ENCODE measurements around the gene VAMP7. TPM values are rescaled to one million over a fixed set of nuclear protein-coding genes. Genes with fewer than 3 reads are reported as not detected.

The VAMP7 gene
- total and polyA plus RNA-seq, 10 of the 15 experiments (the other 5 are each of a cell fraction or from before 2014, with no cell fraction given), result 15.1 to 52.4 (median 35.8) TPM

GRCh38 chrX:155889328-155889727 lies 8.2 kb downstream of the VAMP7 start:
- in situ Hi-C loops (cut with MboI) (no loop called here), intact Hi-C loops (cut with micrococcal nuclease; ENCODE audit: unreplicated experiment) (no loop called here)
- DNase-seq (ENCODE audit: low read depth, low spot score), result no peak
- Histone ChIP-seq H3K9me3 (replicated peaks; ENCODE audit: control insufficient read depth, insufficient read depth, low read length) (no peaks in the 10 kb centered on the region; the same call in 2 of the 3 replicates), H3K36me3 (ENCODE audit: control insufficient read depth in 2 of 2, insufficient read depth in 2 of 2, low read length in 1 of 2) (no peaks in the 10 kb centered on the region), H3K27ac (ENCODE audit: control insufficient read depth, insufficient read depth) (no peak overlapping the region), H3K4me1 (ENCODE audit: control insufficient read depth, insufficient read depth, low read length) (no peaks in the 10 kb centered on the region), H3K9ac (ENCODE audit: control insufficient read depth, insufficient read depth, low read length) (no peak overlapping the region), H2AFZ (ENCODE audit: control insufficient read depth, low read depth, low read length) (no peak overlapping the region), H3K79me2 (ENCODE audit: control insufficient read depth, insufficient read depth, low read length) (peaks cover 2% of the 10 kb centered on the region; the same call in 1 of the 2 replicates), H3K27me3 (replicated peaks in 1 of 2; ENCODE audit: control insufficient read depth in 2 of 2, insufficient read depth in 2 of 2, low read length in 1 of 2) (no peaks in the 10 kb centered on the region), H3K4me2 (ENCODE audit: control insufficient read depth, insufficient read depth) (no peak overlapping the region), H4K20me1 (ENCODE audit: control insufficient read depth, insufficient read depth) (no peaks in the 10 kb centered on the region), H3K4me3 (no peak overlapping the region)
- ChIA-PET POLR2A (no interaction called here), SMC1A (ENCODE audit: uncharacterized antibody, unreplicated experiment) (no interaction called here), RAD21 (ENCODE audit: unreplicated experiment) (no interaction called here), CTCF (no interaction called here)
- WGBS (ENCODE audit: insufficient coverage, insufficient replicate concordance, low lambda C conversion rate, missing lambda C conversion rate), result 44% methylated on average over 4 of the region's 4 CpGs
- no peak for TF ChIP-seq PKNOX1 (IDR thresholded peaks at IDR 0.05)
- no peak for TF ChIP-seq SRF (IDR thresholded peaks at IDR 0.05; ENCODE audit: low read depth in 2 of 2, low read length in 2 of 2)
- no peak for TF ChIP-seq E2F8 (IDR thresholded peaks at IDR 0.05; ENCODE audit: low read depth, partially characterized antibody)
- TF ChIP-seq MLLT1 (IDR thresholded peaks at IDR 0.05), result no peak
- no peak for TF ChIP-seq STAT1 (conservative IDR thresholded peaks at IDR 0.05)
- TF ChIP-seq JUNB (IDR thresholded peaks at IDR 0.05), result no peak
- no peak for TF ChIP-seq NFYA (IDR thresholded peaks at IDR 0.05; ENCODE audit: borderline replicate concordance, low read depth, low read length)
- no peak for FAIRE-seq
- ATAC-seq, result no peak
- no TSS peak for BruUV-seq (replicated peaks)

Data from GM12878 (cell line).